ENCODE data around the gene ZNF471.

Gene ZNF471

DNA sequence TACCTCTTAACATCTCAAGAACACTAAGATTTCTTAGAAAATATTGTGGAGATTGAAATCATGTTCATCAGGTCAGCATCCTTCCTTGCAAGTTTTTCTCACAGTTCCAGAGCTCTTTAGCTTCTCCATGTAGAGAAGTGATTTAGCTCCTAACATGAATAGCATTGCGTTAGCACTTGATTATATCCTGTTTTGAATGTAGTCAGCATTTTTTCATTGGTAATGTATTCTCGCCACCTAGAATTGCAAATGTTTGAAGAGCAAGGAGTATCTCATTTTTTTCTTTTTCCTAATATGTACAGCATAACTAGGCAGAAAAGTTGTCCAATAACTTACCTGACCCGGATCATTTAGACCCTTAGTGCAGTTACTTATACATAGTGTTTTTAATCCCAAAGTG lies 66.3 kb downstream of the ZNF471 start:
- no peak for DNase-seq (ENCODE audit: low read depth in 3 of 3)

DNA sequence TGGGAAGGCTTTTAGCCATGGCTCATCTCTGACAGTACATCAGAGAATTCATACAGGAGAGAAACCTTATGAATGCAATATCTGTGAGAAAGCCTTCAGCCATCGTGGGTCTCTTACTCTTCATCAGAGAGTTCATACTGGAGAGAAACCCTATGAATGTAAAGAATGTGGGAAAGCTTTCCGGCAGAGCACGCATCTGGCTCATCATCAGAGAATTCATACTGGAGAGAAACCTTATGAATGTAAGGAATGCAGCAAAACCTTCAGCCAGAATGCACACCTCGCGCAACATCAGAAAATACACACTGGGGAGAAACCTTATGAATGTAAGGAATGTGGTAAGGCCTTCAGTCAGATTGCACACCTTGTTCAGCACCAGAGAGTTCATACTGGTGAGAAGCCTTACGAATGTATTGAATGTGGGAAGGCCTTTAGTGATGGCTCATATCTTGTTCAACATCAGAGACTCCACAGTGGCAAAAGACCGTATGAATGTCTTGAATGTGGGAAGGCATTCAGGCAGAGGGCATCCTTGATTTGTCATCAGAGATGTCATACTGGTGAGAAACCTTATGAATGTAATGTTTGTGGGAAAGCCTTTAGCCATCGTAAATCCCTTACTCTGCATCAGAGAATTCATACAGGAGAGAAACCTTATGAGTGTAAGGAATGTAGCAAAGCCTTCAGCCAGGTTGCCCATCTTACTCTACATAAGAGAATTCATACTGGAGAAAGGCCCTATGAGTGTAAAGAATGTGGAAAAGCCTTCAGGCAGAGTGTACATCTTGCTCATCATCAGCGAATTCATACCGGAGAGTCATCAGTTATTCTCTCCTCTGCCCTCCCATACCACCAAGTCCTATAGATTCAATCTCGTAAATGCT lies 70.3 kb downstream of the ZNF471 start:
- DNase-seq (ENCODE audit: low read depth in 3 of 3): no peak

All from stimulated activated CD4-positive, alpha-beta T cell treated with anti-CD3 and anti-CD28 coated beads, TNF-alpha, amount 100 ng/mL, for 4 hours (primary cell).